GM23338 (cell line): Measurements from ENCODE around the gene RRP9. TPM values are rescaled to one million over a fixed set of nuclear protein-coding genes. Genes with fewer than 3 reads are reported as not detected.
"Not testable (repeated sequence)": the region's sequence is repeated elsewhere in the genome, so short reads cannot be mapped to it uniquely, and the experiment has no call there.

Experiments
- ATAC-seq: fragments of 200-7000 bp; cut with Tn5 transposase; 3 replicates; pipeline ENCODE4 v1.9.1; 2020
- DNase-seq: peaks from one replicate; pipeline ENCODE4 v3.0.0-alpha.2; 2015; ENCODE audit warnings: low spot score
- H2AFZ ChIP-seq: fragments of 200-600 bp; sonication (generic); 2 replicates; pipeline ENCODE4 v1.8.0; 2016; ENCODE audit warnings: antibody characterized with exemption, mild to moderate bottlenecking, moderate library complexity
- H3F3A ChIP-seq: fragments of 200-600 bp; sonication (generic); replicated peaks from 2 replicates; pipeline ENCODE4 v1.8.0; 2017; ENCODE audit warnings: antibody characterized with exemption, mixed run types, low read depth
- H3K27ac ChIP-seq: fragments of 200-600 bp; sonication (generic); 2 replicates; pipeline ENCODE4 v1.6.1; 2016; ENCODE audit warnings: low read depth
- H3K27me3 ChIP-seq: fragments of 200-600 bp; sonication (generic); 2 replicates; pipeline ENCODE4 v1.8.0; 2016; ENCODE audit warnings: mild to moderate bottlenecking, mixed run types, moderate library complexity; ENCODE audit not compliant: insufficient read depth
- H3K36me3 ChIP-seq: fragments of 200-600 bp; sonication (generic); 2 replicates; pipeline ENCODE4 v1.8.0; 2016; ENCODE audit warnings: mild to moderate bottlenecking; ENCODE audit not compliant: insufficient read depth
- H3K4me1 ChIP-seq: fragments of 200-600 bp; sonication (generic); 2 replicates; pipeline ENCODE4 v1.8.0; 2016; ENCODE audit warnings: mild to moderate bottlenecking, moderate library complexity; ENCODE audit not compliant: insufficient read depth
- H3K4me2 ChIP-seq: fragments of 200-600 bp; sonication (generic); 2 replicates; pipeline ENCODE4 v1.7.1; 2017; ENCODE audit warnings: mixed run types
- H3K4me3 ChIP-seq: fragments of 200-600 bp; sonication (generic); 2 replicates; pipeline ENCODE4 v1.6.1; 2016; ENCODE audit warnings: mixed run types
- H3K79me2 ChIP-seq: fragments of 200-600 bp; sonication (generic); replicated peaks from 2 replicates; pipeline ENCODE4 v1.8.0; 2017; ENCODE audit warnings: mild to moderate bottlenecking; ENCODE audit not compliant: insufficient read depth
- H3K9me2 ChIP-seq: fragments of 200-600 bp; sonication (generic); 2 replicates; pipeline ENCODE4 v1.8.0; 2017; ENCODE audit not compliant: insufficient read depth
- H4K20me1 ChIP-seq: fragments of 200-600 bp; sonication (generic); replicated peaks from 2 replicates; pipeline ENCODE4 v1.8.0; 2017; ENCODE audit warnings: mild to moderate bottlenecking; ENCODE audit not compliant: insufficient read depth
- H3K27ac Mint-ChIP-seq: 2 replicates; pipeline ENCODE4 v1.8.0; 2020; ENCODE audit warnings: inconsistent platforms, mild to moderate bottlenecking, moderate library complexity, mixed read lengths
- H3K27me3 Mint-ChIP-seq: 3 replicates; pipeline ENCODE4 v1.8.0; 2022; ENCODE audit warnings: low read depth, mild to moderate bottlenecking, moderate library complexity, mixed read lengths, inconsistent platforms; ENCODE audit not compliant: insufficient read depth, poor library complexity
- H3K36me3 Mint-ChIP-seq: 3 replicates; pipeline ENCODE4 v1.8.0; 2021; ENCODE audit warnings: low read depth, mild to moderate bottlenecking, inconsistent platforms, moderate library complexity, mixed read lengths
- H3K4me1 Mint-ChIP-seq: 3 replicates; pipeline ENCODE4 v1.8.0; 2020; ENCODE audit warnings: mild to moderate bottlenecking, inconsistent platforms, mixed read lengths
- H3K4me3 Mint-ChIP-seq: 3 replicates; pipeline ENCODE4 v1.8.0; 2021; ENCODE audit warnings: moderate library complexity, mild to moderate bottlenecking, inconsistent platforms, mixed read lengths
- H3K9me3 Mint-ChIP-seq: 3 replicates; pipeline ENCODE4 v1.8.0; 2020; ENCODE audit warnings: moderate library complexity, mild to moderate bottlenecking, inconsistent platforms, mixed read lengths
- ETS1 ChIP-seq: IDR thresholded peaks from 2 replicates; pipeline ENCODE4 v1.6.1; 2016; ENCODE audit warnings: antibody characterized with exemption
- EZH2 ChIP-seq: fragments of 200-600 bp; sonication (generic); IDR thresholded peaks from one replicate; pipeline ENCODE4 v1.8.0; 2017; ENCODE audit warnings: antibody characterized with exemption, mild to moderate bottlenecking, low read depth; ENCODE audit not compliant: unreplicated experiment
- STAT1 ChIP-seq: IDR thresholded peaks from one replicate; pipeline ENCODE4 v1.6.1; 2016; ENCODE audit warnings: antibody characterized with exemption; ENCODE audit not compliant: unreplicated experiment
- ZNF114 ChIP-seq: fragments of 250-450 bp; sonication (Bioruptor Pico); IDR thresholded peaks from 2 replicates; pipeline ENCODE4 v1.5.0; 2020; ENCODE audit warnings: mild to moderate bottlenecking, moderate library complexity
- ZNF331 ChIP-seq: fragments of 250-450 bp; sonication (Bioruptor Pico); IDR thresholded peaks from 2 replicates; pipeline ENCODE4 v1.5.0; 2020; ENCODE audit warnings: low read depth, mild to moderate bottlenecking, moderate library complexity
- polyA plus RNA-seq: library from polyadenylated mRNA; unstranded; fragments of >200 nt; fragmentation: Nextera tagmentation; extraction: Ambion mirVana; gene quantifications from 2 replicates; pipeline ENCODE4 v1.2.1, GENCODE V29; 2016
- total RNA-seq: library from RNA; depleted of rRNA; stranded (reverse); fragments of >200 nt; shearing (Covaris generic); gene quantifications from 2 replicates; pipeline ENCODE4 v1.2.3, GENCODE V29; 2014

RRP9 gene
- total and polyA plus RNA-seq, 2 experiments from 2014 or later: 62.4 to 68.1 TPM

GRCh38 chr3:51908026-51908425, 33.7 kb downstream of the RRP9 start (continued):
- no peak for TF ChIP-seq EZH2

- ATAC-seq: no peak
- Histone ChIP-seq H3K9me2 (no peaks in the 10 kb centered on the region; the same call in 1 of the 2 replicates), H3K27me3 (no peaks in the 10 kb centered on the region), H2AFZ (no peak overlapping the region), H3K4me1 (peaks cover 7% of the 10 kb centered on the region; the same call in 1 of the 2 replicates), H3K4me3 (no peak overlapping the region), H3F3A (no peaks in the 10 kb centered on the region), H3K79me2 (no peaks in the 10 kb centered on the region), H4K20me1 (no peaks in the 10 kb centered on the region), H3K36me3 (no peaks in the 10 kb centered on the region; the same call in 1 of the 2 replicates), H3K27ac (no peak overlapping the region), H3K4me2 (no peak overlapping the region)
- Mint-ChIP-seq H3K4me3 (no peak overlapping the region), H3K4me1 (peaks cover 9% of the 10 kb centered on the region; the same call in 2 of the 3 replicates), H3K27ac (no peak overlapping the region; the same call in 1 of the 2 replicates), H3K36me3 (peaks cover 14% of the 10 kb centered on the region; the same call in 2 of the 3 replicates), H3K9me3 (peaks cover 44% of the 10 kb centered on the region), H3K27me3 (peaks cover 15% of the 10 kb centered on the region)
- no peak for DNase-seq
- TF ChIP-seq ZNF331 (CRISPR knock-in tag) (no peak), ETS1 (no peak), STAT1 (no peak), ZNF114 (CRISPR knock-in tag) (no peak)
Measured at GRCh38 chr3:51904034-51904823, 37.5 kb downstream of the RRP9 start.

- not testable (repeated sequence) for H3K4me2 ChIP-seq, H3K79me2 ChIP-seq, H3K4me3 ChIP-seq, H2AFZ ChIP-seq, H3K4me3 Mint-ChIP-seq, H3K9me2 ChIP-seq, H3F3A ChIP-seq, H3K4me1 Mint-ChIP-seq, H3K4me1 ChIP-seq, H3K27me3 ChIP-seq, ATAC-seq, H3K27me3 Mint-ChIP-seq, H3K27ac Mint-ChIP-seq, DNase-seq, H4K20me1 ChIP-seq, H3K27ac ChIP-seq, H3K36me3 ChIP-seq
- Mint-ChIP-seq H3K9me3 (peaks cover 35% of the 10 kb centered on the region), H3K36me3 (peaks cover 12% of the 10 kb centered on the region; the same call in 2 of the 3 replicates)
Measured at GRCh38 chr3:51902361-51902760, 39.3 kb downstream of the RRP9 start.

- not testable (repeated sequence) for H3K27ac Mint-ChIP-seq, H3K36me3 Mint-ChIP-seq, H3K27me3 ChIP-seq, H3K27me3 Mint-ChIP-seq, ATAC-seq, H3K36me3 ChIP-seq, H3K27ac ChIP-seq, H3K4me3 Mint-ChIP-seq, H3K79me2 ChIP-seq, H2AFZ ChIP-seq, H3F3A ChIP-seq, DNase-seq, H3K4me3 ChIP-seq, H3K4me1 ChIP-seq, H4K20me1 ChIP-seq, H3K9me2 ChIP-seq, H3K4me2 ChIP-seq
- Mint-ChIP-seq H3K9me3 (peaks cover 26% of the 10 kb centered on the region), H3K4me1 (peaks cover 14% of the 10 kb centered on the region)
Measured at GRCh38 chr3:51900043-51900442, 41.7 kb downstream of the RRP9 start.
